WTC11 (cell line): ENCODE measurements around the gene BUD31. TPM values are rescaled to one million over a fixed set of nuclear protein-coding genes. Genes with fewer than 3 reads are reported as not detected.

Experiments used
- total RNA-seq: library from RNA; stranded (reverse); gene quantifications from 3 replicates; pipeline ENCODE4 v1.2.3, GENCODE V29; 2021

BUD31 gene
- total RNA-seq, 1 experiment from 2014 or later = 98.7 TPM

Other genes starting within 250 kb of the BUD31 start
- gene KPNA7, start 200.9 kb upstream of the BUD31 start, total RNA-seq = not detected in 3 replicates
- not detected in 3 replicates for gene MYH16, start 136.1 kb upstream of the BUD31 start, total RNA-seq
- 149 to 160 TPM (median 150 TPM) in 3 replicates for gene ARPC1A, start 83.1 kb upstream of the BUD31 start, total RNA-seq
- 63.3 to 70.2 TPM (median 66.2 TPM) in 3 replicates for gene ARPC1B, start 34.2 kb upstream of the BUD31 start, total RNA-seq
- gene PDAP1, start 372 bp upstream of the BUD31 start, total RNA-seq = 157 to 177 TPM (median 160 TPM) in 3 replicates
- 8.8 to 11.4 TPM (median 11.1 TPM) in 3 replicates for gene PTCD1, start 29.8 kb downstream of the BUD31 start, total RNA-seq
- 79.1 to 109 TPM (median 85.8 TPM) in 3 replicates for gene CPSF4, start 30.0 kb downstream of the BUD31 start, total RNA-seq
- 454 to 480 TPM (median 463 TPM) in 3 replicates for gene ATP5MF, start 57.2 kb downstream of the BUD31 start, total RNA-seq
- gene ZNF789, start 63.9 kb downstream of the BUD31 start, total RNA-seq = 11.7 to 14.0 TPM (median 12.8 TPM) in 3 replicates
- gene ZNF394, start 91.3 kb downstream of the BUD31 start, total RNA-seq = 23.0 to 24.0 TPM (median 23.1 TPM) in 3 replicates
- 14.5 to 15.7 TPM (median 15.5 TPM) in 3 replicates for gene ZKSCAN5, start 95.7 kb downstream of the BUD31 start, total RNA-seq
- 5.9 to 7.2 TPM (median 6.6 TPM) in 3 replicates for gene FAM200A, start 143.1 kb downstream of the BUD31 start, total RNA-seq
- 37.1 to 40.4 TPM (median 38.2 TPM) in 3 replicates for gene ZNF655, start 149.7 kb downstream of the BUD31 start, total RNA-seq
- 0.78 to 0.81 TPM (median 0.78 TPM) in 3 replicates for gene TMEM225B, start 189.3 kb downstream of the BUD31 start, total RNA-seq
- gene ZSCAN25, start 208.0 kb downstream of the BUD31 start, total RNA-seq = 16.3 to 20.1 TPM (median 19.9 TPM) in 3 replicates